Body of pancreas (tissue), 4 donors: ENCODE results near the gene MALAT1.

Experiments
- CTCF ChIP-seq, 7 experiments: fragments of 450-650 bp in 4 of 7; fragments of 200-600 bp in 3 of 7; sonication (generic) in 3 of 7; IDR thresholded peaks; one replicate each; pipeline ENCODE4 v1.5.1; 2016 to 2019; ENCODE audit warnings: antibody characterized with exemption in 7 of 7
- POLR2A ChIP-seq, 3 donors: fragments of 450-650 bp; IDR thresholded peaks; one replicate each; pipeline ENCODE4 v1.6.1; 2016; ENCODE audit warnings: antibody characterized with exemption in 3 of 3, mild to moderate bottlenecking in 2 of 3

GRCh38 chr11:65482306-65482850 lies 16.5 kb upstream of the MALAT1 start:
- TF ChIP-seq CTCF (IDR thresholded peaks at IDR 0.05) (no peak), POLR2A (IDR thresholded peaks at IDR 0.05) (no peak)
